Ascending aorta (tissue), 2 donors: ENCODE measurements around the gene ARPC5. TPM values are rescaled to one million over a fixed set of nuclear protein-coding genes. Genes with fewer than 3 reads are reported as not detected.
"Not testable (repeated sequence)": the region's sequence is repeated elsewhere in the genome, so short reads cannot be mapped to it uniquely, and the experiment has no call there.

Experiments
- DNase-seq, 2 donors: peaks; one replicate each; pipeline ENCODE4 v3.0.0-alpha.2; 2019; ENCODE audit warnings: low spot score in 2 of 2
- H3K27ac ChIP-seq, 2 donors: fragments of 200-600 bp; sonication (generic); one replicate each; pipeline ENCODE4 v1.5.1; 2016 to 2017; ENCODE audit warnings: mild to moderate bottlenecking in 1 of 2
- H3K27me3 ChIP-seq: fragments of 200-600 bp; sonication (generic); one replicate; pipeline ENCODE4 v1.5.1; 2017
- H3K36me3 ChIP-seq, 2 donors: fragments of 200-600 bp; sonication (generic); one replicate each; pipeline ENCODE4 v1.5.1; 2016
- H3K4me1 ChIP-seq, 2 donors: fragments of 200-600 bp; sonication (generic); one replicate each; pipeline ENCODE4 v1.5.1; 2016 to 2017; ENCODE audit warnings: mild to moderate bottlenecking in 1 of 2
- H3K4me3 ChIP-seq, 2 donors: fragments of 200-600 bp; sonication (generic); one replicate each; pipeline ENCODE4 v1.5.1; 2016 to 2017; ENCODE audit warnings: mild to moderate bottlenecking in 1 of 2
- H3K9me3 ChIP-seq, 2 donors: fragments of 200-600 bp; sonication (generic); one replicate each; pipeline ENCODE4 v1.5.1; 2016
- CTCF ChIP-seq, 3 experiments: fragments of 200-600 bp in 2 of 3; fragments of 450-650 bp in 1 of 3; sonication (generic) in 2 of 3; IDR thresholded peaks; one replicate each; pipeline ENCODE4 v1.5.1; 2016 to 2019; ENCODE audit warnings: antibody characterized with exemption in 3 of 3, mild to moderate bottlenecking in 1 of 3, moderate library complexity in 1 of 3
- intact Hi-C: fragments of 100-400 bp; cut with DNase I; formaldehyde crosslinking; loops from one replicate; pipeline ENCODE4 v1.15.1; 2023
- total RNA-seq: library from RNA; depleted of rRNA; stranded (reverse); fragments of >200 nt; gene quantifications from one replicate; pipeline ENCODE4 v1.1.0, GENCODE V29; 2016

The ARPC5 gene
- total RNA-seq, result 48.3 TPM

GRCh38 chr1:183635606-183636333, at the start of gene ARPC5:
ARPC5 (minus strand) TSS chr1:183635783; CDS start chr1:183635659, 124 bp downstream.
- Histone ChIP-seq H3K4me1 (peaks cover 0 to 6% of the 10 kb centered on the region in 2 donors), H3K27ac (peak within 1 kb of the TSS; percentile 95 to 99), H3K9me3 (no peaks in the 10 kb centered on the region), H3K36me3 (peaks cover 0 to 8% of the 10 kb centered on the region in 2 donors), H3K4me3 (peak within 1 kb of the TSS; percentile 93 to 97), H3K27me3 (no peaks in the 10 kb centered on the region)
- no peak for TF ChIP-seq CTCF (IDR thresholded peaks at IDR 0.05)
- DNase-seq, result peak; percentile 85 to 97
- intact Hi-C loops, result loop anchor here (1.0 to 10.0 kb wide), 7 partner anchors 26 to 1119 kb away; partner anchors contain the start of genes C1orf21, EDEM3 and LAMC1

DNA sequence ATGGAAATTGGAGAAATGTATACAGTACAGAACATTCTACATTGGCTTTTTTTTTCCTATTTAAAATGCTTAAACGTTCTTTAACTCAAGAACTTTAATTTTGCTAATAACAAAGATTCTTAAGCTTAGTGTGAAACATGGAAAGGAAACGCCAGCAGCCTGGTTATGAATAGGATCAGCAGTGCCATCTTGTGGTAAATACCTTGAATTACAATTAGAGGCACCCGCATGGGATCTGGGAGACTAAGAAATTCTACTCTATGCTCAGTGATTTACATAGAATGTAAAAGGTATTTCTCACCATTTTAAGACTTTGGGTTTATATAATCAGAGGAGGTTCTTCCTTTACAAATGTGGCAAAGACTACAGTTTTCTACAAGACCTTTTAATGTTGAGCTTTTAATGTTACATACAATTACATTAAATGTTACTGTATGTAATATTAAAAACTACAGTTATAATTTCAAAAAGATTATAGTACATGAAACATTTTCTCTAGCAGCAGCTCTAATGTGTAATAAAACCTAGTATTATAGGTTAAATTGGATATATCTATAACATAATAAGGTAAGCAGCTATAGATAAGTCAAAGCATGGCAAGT, 49.6 kb upstream of the ARPC5 start:
- Histone ChIP-seq H3K27ac (no peak overlapping the region), H3K36me3 (no peaks in the 10 kb centered on the region), H3K27me3 (no peaks in the 10 kb centered on the region), H3K4me1 (no peaks in the 10 kb centered on the region), H3K9me3 (no peaks in the 10 kb centered on the region), H3K4me3 (no peak overlapping the region)
- DNase-seq, result no peak
- intact Hi-C loops, result no loop called here
- TF ChIP-seq CTCF (IDR thresholded peaks at IDR 0.05), result peak; percentile 47 to 67 (median 64)

DNA sequence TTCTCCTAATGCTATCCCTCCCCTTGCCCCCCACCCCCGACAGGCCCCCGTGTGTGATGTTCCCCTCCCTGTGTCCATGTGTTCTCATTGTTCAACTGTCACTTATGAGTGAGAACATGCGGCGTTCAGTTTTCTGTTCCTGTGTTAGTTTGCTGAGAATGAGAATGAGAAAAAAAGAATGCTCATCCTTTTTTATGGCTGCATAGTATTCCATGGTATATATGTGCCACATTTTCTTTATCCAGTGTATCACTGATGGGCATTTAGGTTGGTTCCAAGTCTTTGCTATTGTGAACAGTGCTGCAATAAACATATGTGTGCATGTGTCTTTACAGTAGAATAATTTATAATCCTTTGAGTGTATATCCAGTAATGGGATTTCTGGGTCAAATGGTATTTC, 43.8 kb upstream of the ARPC5 start:
- intact Hi-C loops, H3K27ac ChIP-seq, H3K4me3 ChIP-seq, DNase-seq, H3K27me3 ChIP-seq, H3K4me1 ChIP-seq, H3K9me3 ChIP-seq, H3K36me3 ChIP-seq: not testable (repeated sequence)

GRCh38 chr1:183678819-183679218, 43.2 kb upstream of the ARPC5 start:
- TF ChIP-seq CTCF (IDR thresholded peaks at IDR 0.05), result no peak
- H3K4me1 ChIP-seq, result no peaks in the 10 kb centered on the region
- H3K4me3 ChIP-seq, result no peak overlapping the region
- no peak for DNase-seq
- no peak overlapping the region for H3K27ac ChIP-seq
- H3K9me3 ChIP-seq, result no peaks in the 10 kb centered on the region
- no peaks in the 10 kb centered on the region for H3K27me3 ChIP-seq
- H3K36me3 ChIP-seq, result no peaks in the 10 kb centered on the region
- intact Hi-C loops, result no loop called here

DNA sequence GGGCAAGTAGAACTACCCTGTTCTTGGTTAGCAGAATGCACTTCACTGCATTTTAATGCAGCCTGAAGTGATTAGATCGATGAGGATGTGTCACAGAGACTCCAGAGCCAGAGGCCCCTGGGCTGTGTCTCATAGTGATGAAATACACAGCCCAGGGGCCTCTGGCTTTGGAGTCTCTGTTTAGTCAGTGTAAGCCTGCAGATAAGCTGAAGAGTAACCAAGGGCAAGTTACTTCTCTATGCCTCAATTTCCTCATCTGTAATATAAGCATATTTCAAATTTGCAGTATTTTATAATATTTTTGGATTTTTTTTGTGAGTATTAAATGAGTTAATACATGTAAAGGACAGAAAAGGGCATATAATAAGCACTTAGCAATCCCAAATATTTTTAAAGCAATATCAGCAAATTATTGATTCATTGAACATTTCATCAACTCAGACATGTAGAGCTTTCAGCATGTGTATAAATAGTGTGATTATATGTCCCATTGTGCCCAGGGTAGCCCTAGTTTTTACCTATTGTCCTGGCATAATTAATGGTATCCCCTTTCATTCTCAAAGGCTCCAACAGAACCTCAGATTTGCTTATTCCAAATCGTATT, 41.1 kb upstream of the ARPC5 start:
- Histone ChIP-seq H3K4me3 (no peak overlapping the region), H3K4me1 (no peaks in the 10 kb centered on the region), H3K27ac (no peak overlapping the region), H3K36me3 (no peaks in the 10 kb centered on the region), H3K9me3 (no peaks in the 10 kb centered on the region), H3K27me3 (no peaks in the 10 kb centered on the region)
- intact Hi-C loops, result no loop called here
- DNase-seq, result no peak
- no peak for TF ChIP-seq CTCF (IDR thresholded peaks at IDR 0.05)
